H1 (cell line): ENCODE measurements around the gene FAM76B. TPM values are rescaled to one million over a fixed set of nuclear protein-coding genes. Genes with fewer than 3 reads are reported as not detected.

Experiments used
- EP300 ChIP-seq, 2 experiments: IDR thresholded peaks; 1 replicate in 1 of 2; 2 replicates in 1 of 2; pipeline ENCODE4 v1.6.1; 2011 to 2012; ENCODE audit warnings: low read depth in 2 of 2, low read length in 2 of 2, mild to moderate bottlenecking in 2 of 2, borderline replicate concordance in 1 of 2, inconsistent platforms in 1 of 2, moderate library complexity in 1 of 2
- JUN ChIP-seq: IDR thresholded peaks from 2 replicates; pipeline ENCODE4 v1.6.1; 2011; ENCODE audit warnings: low read depth, mild to moderate bottlenecking, improper control_type of control experiment, low read length
- RAD21 ChIP-seq, 2 experiments: IDR thresholded peaks in 1 of 2; conservative IDR thresholded peaks in 1 of 2; 2 replicates each; pipeline ENCODE4 v1.6.1; 2011; ENCODE audit warnings: low read depth in 2 of 2, low read length in 2 of 2, improper control_type of control experiment in 1 of 2, inconsistent platforms in 1 of 2, mild to moderate bottlenecking in 1 of 2, moderate library complexity in 1 of 2
- SIX5 ChIP-seq: IDR thresholded peaks from 2 replicates; pipeline ENCODE4 v1.6.1; 2011; ENCODE audit warnings: mild to moderate bottlenecking, low read depth, low read length
- SP2 ChIP-seq: IDR thresholded peaks from 2 replicates; pipeline ENCODE4 v1.6.1; 2012; ENCODE audit warnings: mild to moderate bottlenecking, low read length, inconsistent platforms
- TCF12 ChIP-seq: IDR thresholded peaks from 2 replicates; pipeline ENCODE4 v1.6.1; 2011; ENCODE audit warnings: low read depth, mild to moderate bottlenecking, low read length
- YY1 ChIP-seq: IDR thresholded peaks from 2 replicates; pipeline ENCODE4 v1.6.1; 2011; ENCODE audit warnings: low read depth, mild to moderate bottlenecking, low read length
- polyA plus RNA-seq, 7 experiments: library from polyadenylated mRNA; depleted of rRNA in 3 of 7; stranded (reverse) in 5 of 7; unstranded in 2 of 7; fragments of >200 nt in 5 of 7; fragments of 200-250 nt in 2 of 7; gene quantifications; 1 replicate in 5 of 7; 2 replicates in 1 of 7; 4 replicates in 1 of 7; pipeline versions ENCODE4 v1.2.1 to v1.2.3, GENCODE V29; 2011 to 2013; ENCODE audit warnings: missing spikeins in 2 of 7, mixed read lengths in 2 of 7
- total RNA-seq: library from RNA; stranded (reverse); fragmentation: NEBNext Ultra II Directional; extraction: Animal tissue kit (Norgen Biotek cat#: 25700); gene quantifications from 2 replicates; pipeline ENCODE4 v1.2.1, GENCODE V29; 2021
- TF ChIP-seq, protein P1 (sequence below), 3 experiments: IDR thresholded peaks; 1 replicate in 2 of 3; 2 replicates in 1 of 3; pipeline versions ENCODE4 v1.5.1 to v1.6.1; 2011; ENCODE audit warnings: low read length in 3 of 3, mild to moderate bottlenecking in 3 of 3, inconsistent platforms in 2 of 3, low read depth in 1 of 3, moderate library complexity in 1 of 3; ENCODE audit not compliant: insufficient read depth in 1 of 3; ENCODE audit errors: control extremely low read depth in 1 of 3

FAM76B gene
- total and polyA plus RNA-seq, 2 of the 8 experiments (the other 6 are each of a cell fraction or from before 2014, with no cell fraction given): 11.0 to 22.3 TPM

DNA sequence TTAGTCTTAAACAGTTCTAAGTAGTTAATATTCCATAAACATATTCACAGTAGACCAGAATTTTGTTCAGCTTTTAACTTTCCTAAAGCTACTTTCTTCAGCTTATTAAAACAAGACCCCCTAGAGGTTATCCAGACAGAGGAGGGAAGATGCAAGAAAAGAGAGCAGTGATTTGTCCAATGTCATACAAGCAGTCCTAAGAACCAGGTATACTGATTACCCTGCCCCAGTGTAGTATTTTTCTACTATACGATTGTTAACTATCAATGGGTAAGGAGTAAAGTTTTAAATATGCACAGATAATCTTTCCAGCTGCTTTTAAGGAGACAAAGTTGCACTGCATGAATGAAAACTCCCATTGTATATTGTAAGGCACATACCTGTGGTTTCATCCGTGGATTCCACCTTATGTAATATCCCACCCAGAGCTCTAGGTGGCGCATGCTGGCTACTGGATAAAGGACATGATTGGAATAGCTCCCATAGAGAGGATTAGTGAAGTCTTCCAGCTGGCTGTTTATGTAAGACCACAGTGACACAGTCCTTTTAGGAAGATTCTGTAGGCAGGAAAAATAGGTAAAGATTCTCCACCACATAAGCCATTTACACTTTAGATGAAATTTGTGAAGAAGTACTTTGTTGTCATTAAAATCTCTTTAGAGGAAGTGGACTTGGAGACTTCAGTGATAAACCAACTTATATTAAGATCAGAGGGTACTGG is 46.3 kb upstream of the FAM76B start (continued):
- TF ChIP-seq, protein P1, sequence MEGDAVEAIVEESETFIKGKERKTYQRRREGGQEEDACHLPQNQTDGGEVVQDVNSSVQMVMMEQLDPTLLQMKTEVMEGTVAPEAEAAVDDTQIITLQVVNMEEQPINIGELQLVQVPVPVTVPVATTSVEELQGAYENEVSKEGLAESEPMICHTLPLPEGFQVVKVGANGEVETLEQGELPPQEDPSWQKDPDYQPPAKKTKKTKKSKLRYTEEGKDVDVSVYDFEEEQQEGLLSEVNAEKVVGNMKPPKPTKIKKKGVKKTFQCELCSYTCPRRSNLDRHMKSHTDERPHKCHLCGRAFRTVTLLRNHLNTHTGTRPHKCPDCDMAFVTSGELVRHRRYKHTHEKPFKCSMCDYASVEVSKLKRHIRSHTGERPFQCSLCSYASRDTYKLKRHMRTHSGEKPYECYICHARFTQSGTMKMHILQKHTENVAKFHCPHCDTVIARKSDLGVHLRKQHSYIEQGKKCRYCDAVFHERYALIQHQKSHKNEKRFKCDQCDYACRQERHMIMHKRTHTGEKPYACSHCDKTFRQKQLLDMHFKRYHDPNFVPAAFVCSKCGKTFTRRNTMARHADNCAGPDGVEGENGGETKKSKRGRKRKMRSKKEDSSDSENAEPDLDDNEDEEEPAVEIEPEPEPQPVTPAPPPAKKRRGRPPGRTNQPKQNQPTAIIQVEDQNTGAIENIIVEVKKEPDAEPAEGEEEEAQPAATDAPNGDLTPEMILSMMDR (IDR thresholded peaks at IDR 0.05; ENCODE audit: control extremely low read depth in 1 of 3, insufficient read depth in 1 of 3, low read depth in 1 of 3, low read length in 3 of 3): peak; percentile 6 to 85 (median 74)
- TF ChIP-seq TCF12 (no peak), SIX5 (no peak), RAD21 (IDR thresholded peaks at IDR 0.05 in 1 of 2, conservative IDR thresholded peaks at IDR 0.05 in 1 of 2; ENCODE audit: low read depth in 2 of 2, low read length in 2 of 2) (peak; percentile 86 to 92), EP300 (IDR thresholded peaks at IDR 0.05; ENCODE audit: borderline replicate concordance in 1 of 2, low read depth in 2 of 2, low read length in 2 of 2) (no peak), JUN (no peak), SP2 (no peak), YY1 (no peak)
